Activated T-cell treated with anti-CD3 and anti-CD28 coated beads, Interleukin-2, amount 50 U/mL, for 1 hour (primary cell): ENCODE measurements around the gene ABTB1.

Source experiments
- DNase-seq: peaks from one replicate; pipeline ENCODE4 v3.0.0-alpha.2; 2020

The ABTB1 gene

DNA sequence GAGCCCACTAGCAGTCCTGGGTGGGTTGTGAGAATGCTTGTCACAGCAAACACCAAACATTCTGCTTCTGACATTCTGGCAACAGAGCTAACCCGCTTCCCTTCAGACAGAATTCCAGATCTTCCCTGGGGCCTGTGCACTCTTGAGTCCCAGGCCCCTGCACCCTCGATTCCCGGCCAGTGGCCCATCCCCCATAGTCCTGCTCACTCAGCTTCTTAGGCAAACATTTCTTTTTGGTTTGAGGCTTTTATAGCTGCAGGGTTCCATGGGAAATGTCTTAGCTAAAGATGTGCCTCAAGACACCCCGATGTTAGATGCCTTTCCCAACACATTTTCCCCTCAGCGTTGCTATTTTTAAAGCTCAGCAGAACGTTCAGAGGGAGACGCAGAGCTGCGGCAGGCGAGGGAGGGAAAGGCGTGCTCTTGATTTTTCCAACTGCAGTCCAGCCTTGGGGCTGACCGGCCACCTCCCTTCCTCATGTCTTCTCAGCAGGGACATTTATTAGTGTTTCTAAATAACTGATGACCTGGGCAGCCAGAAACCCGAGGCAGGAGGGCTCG, 35.2 kb downstream of the ABTB1 start:
- DNase-seq: no peak

DNA sequence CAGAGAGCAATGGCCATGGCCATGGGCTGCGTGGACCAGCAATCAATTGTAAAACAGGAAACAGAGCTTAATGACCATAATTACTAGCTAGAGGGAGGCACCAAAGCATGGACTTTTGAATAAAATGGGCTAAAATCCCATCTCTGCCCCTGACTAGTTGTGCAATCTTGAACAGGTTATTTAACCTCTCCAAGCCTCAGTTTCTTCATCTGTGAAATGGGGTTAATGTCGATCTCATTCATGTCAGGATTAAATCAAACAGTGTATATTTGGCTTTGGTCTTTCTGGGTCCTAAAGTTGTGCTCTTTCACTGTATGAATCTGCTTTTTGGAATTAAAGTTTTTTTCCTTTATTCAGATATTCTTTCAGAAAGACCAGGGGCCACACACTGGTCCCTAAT, 36.1 kb downstream of the ABTB1 start:
- no peak for DNase-seq

DNA sequence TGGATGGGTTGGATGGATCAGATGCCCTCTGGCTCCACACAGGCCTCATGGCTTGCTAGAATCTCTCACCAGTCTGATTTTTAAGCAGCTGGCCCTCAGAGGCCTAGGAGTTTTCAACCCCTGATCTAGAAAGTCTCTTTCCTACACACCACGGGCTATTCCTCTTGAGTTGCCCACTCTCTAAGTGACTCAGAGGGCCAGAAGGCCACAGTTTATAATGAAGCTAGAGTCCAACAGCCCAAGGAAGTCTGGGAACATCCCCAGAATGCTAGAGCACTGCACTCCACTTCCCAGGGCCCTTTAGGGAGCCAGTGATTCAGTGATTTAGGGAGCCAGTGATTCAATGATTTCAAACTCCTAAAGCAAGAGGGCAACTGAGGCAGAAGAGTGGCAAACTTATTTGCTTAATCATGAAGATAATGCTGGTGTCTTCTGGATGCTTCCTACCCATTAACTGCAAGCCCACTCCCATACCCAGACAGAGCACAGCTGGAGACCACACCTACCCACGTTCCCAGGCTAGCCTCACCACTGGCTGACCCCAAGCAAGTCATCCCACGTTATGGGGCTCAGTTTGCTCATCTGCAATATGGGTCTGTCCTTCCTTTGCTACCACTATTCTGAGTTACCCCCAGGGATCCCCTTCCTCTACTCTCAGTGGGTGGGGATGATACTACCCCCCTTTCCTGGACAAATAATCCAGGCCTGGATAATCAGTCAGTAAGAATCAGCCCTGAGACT, 36.7 kb downstream of the ABTB1 start:
- no peak for DNase-seq

DNA sequence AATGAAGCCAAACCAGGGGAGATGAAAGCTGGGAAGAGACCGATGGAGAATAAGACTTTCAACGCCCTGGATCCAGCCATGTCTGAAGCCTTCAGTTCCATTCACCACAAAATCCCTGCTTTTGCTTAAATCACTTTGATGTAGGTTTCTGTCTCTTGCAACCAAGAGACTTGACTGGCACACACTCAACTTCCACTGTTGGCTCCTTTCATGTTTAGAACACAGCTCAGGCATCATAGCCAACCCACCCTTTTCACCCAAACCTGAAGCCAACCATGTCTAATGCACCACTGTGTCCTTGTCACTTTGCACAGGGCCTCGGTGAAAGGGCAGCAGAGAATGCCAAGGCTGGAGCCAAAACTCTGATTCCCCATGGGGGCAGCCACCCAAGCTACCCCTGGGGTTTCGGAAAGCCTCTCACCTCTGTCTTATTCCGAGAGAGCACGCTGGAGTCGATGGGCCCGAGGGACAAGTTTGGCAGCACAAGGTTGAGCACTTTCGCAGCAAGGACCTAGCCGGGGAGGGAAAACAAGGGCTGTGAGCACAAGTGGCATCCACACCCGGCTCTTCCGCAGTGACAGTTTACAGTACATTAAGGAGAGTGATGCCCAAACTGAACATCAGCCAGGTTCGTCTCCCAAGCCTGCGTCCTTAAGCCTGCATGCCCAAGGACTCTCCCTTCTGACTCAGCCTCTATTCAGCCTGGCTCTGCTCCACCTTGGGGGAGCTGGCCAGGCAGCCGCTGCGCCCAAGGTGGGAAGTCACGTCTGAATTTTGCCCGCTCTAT, 37.6 kb downstream of the ABTB1 start:
- DNase-seq: no peak

DNA sequence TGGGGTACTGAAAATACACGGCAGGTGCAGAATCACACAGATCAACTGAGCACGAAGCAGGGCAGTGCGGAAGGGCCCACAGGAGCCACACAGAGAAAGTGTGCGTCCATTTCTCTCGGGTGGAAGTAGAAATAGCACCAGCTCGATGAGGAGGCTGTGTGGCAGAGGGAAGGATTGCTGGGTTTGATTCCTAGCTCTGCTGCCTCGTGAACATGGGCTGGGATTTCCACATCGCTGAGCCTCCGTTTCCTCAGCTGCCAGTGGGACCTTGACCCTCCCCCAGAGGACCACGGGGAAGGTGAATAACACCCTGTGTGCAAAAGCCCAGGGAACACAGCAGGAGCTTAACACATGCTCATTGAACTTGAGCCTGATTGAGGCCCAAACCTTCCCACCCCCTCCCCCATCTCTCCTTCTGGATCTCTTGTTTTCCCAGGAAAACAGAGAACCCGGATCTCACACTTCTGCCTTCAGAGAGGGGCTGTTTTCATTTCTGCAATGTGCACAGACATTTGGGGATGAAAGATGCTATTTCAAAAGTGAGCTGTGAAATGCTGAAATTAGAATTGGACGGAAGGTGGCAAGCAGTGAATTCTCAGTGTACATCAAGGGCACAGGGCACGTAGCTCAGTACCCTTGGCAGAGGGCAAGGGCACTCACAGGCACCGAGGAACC, 38.4 kb downstream of the ABTB1 start:
- DNase-seq: no peak

DNA sequence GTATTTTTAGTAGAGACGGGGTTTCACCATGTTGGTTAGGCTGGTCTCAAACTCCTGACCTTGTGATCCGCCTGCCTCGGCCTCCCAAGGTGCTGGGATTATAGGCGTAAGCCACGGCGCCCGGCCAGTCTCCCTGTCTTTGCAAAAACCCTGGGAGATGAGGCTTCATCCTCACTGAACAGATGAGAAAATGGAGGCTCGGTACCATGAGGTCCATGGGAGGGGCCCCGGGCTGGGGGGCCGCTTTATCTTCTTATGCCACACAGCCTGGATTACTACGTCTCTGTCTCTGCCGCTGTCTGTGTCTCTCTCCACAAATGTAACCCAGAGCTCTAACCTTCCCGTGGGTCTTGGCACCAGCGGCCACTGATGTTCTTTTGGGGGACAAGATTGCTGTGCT, 39.1 kb downstream of the ABTB1 start:
- DNase-seq: no peak

DNA sequence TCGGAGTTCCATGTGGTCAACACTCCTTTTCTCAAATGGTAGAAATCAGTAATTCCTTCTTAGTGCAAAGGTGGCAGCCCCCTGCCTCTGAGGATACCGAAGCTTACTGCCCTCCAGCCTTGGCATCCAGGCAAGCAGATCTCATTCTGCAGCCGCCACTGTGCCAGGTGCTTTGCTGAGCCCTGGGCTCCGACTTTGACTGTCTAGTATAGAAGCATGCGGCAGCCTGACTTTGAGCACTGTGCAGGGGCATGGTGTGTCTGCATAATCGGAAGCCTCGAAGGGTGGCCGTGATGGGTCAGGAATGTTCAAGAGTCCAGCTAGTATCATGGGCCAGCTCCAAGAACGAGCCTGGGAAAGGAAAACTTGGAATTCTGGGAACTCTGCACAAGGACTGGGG, 39.7 kb downstream of the ABTB1 start:
- DNase-seq: no peak

DNA sequence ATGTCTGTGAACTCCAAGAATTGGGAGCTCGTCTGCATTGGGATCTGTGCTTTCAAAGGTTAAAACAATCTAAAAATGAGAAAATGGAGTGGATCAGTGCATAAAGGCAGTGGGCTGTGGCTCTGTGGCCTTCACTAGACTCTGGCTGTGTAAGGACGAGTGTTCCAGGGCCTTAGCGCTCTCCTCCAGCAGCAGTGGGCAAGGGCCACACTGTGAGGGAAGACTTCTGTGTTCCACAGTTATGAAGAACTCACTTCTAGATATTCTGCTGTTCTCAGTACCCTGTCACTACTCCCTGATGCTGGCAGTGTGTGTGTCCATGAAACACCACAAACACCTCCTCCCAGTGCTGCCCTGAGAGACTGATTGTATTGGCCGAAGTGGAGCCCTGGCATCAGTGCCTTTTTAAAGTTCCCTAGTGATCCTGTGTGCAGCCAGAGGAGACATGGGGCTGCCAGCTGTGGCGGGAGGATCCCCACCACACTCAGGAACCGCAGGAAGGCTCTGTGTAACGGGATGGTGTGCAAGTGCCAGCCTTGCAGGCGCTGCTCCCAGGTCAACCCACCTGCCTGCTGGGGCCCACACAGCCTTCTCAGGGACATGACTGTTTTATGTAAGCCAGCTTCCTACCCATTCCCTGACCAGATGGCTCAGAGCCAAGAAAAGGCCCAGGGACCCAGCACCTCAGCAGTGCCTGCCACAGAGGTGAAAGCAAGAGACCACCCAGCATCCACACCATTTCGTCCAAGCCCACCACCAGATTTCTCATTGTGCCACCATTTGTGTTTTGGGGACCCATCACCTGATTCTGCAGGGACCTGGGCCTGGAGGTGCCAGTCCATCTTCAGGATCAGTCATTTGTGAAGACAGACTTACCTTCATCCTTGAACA, 40.4 kb downstream of the ABTB1 start:
- no peak for DNase-seq

DNA sequence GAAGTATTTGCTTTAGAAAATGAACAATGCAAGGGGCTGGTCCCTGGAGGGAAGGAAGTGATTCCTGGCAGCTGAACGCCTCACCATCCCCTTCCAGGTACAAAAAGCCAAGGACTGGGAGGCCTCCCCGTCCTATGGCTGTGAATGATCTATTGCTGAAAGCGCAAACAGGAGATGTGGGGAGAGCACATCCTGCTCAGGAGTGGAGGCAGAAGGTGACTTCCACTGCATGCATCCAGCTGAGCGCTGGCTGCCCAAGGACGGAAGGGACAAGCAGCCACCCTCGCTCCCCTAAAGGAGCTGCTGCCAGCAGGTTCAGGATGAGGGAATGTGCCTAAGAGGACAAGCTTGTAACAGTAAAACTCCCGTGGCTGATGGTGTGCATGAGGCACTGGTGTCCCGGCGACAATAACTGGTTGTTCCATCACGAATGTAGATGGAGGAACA, 41.4 kb downstream of the ABTB1 start:
- no peak for DNase-seq

DNA sequence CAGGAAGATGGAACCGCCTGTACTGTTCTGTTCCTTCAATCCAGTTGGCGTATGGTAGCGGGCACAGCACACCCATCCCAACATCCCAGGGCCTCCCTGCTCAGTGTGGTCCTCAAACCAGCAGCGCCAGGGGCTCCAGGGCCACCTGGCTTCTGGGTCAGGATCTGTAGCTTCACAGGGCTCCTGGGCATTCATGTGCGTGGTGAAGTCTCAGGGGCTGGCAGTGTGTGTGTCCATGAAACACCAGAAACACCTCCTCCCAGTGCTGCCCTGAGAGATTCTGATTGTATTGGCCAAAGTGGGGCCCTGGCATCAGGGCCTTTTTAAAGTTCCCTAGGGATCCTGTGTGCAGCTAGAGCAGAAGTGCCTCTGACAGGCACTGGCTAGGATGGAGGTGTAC, 42.1 kb downstream of the ABTB1 start:
- DNase-seq: no peak

DNA sequence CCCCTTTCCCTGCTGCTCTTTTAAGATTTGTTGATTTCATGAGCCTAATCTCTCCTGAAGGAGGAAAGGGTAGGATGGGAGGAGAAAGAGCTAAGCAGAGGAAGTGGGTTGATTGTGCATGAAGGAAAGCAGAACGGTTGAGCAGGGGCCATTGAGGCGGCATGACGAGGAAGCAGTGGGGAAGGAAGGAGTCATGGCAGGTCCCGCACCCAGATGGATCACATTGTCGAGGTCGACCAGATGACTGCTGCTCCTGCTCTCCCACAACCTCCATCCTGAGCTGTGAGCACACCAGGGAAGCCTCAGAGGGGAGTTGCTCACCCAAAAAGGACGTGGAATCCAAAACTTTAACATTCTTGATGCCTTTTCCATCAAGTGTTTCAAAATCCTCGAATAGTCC, 42.8 kb downstream of the ABTB1 start:
- no peak for DNase-seq

DNA sequence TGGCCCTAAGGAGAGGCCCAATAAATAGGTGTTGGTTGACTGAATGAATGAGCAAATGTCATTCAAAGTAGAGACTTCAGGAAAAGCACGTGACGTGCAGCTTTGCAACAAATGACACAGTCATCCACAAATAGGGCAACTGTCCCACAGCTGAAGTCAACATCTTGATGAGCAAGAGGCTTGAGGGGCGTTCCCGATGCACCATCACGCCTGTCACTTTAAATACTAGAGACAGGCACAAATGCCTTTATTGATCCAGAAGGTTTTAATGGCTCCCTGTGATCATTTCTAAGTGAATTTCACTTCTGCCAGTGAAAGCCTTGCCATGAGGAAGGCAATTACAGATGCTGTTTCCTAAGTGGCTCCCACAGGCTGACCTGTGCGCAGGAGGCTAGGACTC, 43.6 kb downstream of the ABTB1 start:
- no peak for DNase-seq

DNA sequence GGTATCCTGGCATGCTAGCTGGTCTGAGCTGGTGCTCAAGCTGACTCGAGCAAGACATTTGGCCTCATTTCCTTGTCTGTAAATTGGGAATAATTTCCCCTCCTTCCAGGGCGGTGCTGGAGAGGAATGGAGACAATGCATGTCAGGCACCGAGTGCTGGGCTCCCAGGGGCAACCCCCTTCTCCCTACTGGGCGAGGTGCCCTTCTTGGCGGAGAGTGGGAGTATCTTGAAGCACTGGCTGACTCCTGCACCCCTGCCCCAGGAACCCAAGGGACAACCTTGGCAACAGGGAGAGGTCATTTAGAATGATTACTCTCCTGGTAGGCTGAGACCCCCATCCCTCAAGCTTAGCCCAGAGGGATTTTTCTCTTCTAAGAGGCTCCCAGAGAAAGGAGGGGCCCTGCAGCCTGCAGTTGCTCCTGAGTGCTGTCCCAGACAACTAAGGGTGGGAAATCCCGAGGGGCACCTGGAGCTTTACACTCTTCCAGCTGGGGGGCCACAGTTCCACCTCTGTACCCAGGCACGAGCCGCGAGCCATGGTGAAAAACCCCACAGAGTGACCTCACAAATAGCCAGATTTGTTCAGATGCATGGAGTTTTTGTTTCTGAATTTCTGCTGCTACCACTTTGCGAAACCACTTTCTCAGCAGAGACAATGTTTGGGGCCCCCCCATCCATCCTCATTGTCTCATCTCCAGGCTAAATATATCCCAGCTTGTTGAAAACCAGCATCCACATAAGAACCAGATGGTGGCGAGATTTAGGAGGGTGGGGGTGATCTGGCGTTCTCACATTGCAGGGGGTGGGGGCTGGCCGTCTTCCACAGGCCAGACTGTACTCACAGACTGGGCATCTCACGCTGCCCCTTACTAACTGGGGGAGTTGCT, 44.8 kb downstream of the ABTB1 start:
- no peak for DNase-seq

DNA sequence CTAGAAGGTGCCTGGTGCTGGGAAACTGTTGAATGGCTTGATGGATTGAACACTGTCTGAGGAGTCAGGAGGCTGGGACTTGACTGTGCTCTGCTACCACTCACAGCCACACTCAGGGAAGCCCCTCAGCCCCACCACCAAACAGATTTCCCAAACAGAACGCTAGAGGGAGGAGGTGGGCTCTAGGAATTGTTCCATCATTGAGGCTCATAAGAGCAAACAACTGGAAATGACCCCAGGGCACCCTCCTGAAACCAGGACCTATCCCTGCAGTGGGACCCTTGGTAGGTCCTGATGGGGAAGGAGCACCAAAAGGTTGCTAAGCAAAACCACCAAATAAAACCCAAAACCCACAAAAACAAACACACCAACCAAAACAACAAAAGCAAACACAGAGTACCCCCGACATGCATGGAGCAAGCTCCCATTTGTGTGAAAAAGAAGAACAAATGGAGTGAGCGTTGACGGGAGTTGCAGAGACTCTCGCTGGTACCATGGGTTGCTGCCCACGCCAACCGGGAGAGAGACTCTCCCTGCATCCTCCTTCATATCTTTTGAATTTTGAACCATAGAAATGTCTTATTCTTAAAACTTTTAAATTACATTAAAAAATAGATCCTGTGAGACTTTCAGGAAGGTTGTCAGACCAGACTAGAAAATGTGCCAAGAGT, 45.6 kb downstream of the ABTB1 start:
- no peak for DNase-seq

DNA sequence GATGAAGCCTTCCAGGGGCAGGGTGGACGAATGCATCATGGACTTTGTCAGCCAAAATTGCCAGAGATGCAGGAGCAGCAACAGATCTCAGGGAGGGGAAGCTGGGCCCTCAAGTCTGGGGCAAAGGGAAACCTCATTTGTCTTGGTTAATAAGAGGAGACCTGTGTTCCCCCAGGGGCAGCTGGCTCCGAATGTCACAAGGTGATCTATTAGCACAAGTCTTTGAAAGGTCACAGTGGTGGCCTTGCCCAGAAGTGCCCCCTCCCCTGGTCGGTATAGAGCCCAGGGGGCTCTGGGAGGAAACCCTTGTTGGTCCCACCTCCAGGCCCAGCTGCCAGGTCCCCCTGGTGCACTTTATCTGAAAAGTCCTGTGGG, 46.2 kb downstream of the ABTB1 start:
- DNase-seq: no peak

DNA sequence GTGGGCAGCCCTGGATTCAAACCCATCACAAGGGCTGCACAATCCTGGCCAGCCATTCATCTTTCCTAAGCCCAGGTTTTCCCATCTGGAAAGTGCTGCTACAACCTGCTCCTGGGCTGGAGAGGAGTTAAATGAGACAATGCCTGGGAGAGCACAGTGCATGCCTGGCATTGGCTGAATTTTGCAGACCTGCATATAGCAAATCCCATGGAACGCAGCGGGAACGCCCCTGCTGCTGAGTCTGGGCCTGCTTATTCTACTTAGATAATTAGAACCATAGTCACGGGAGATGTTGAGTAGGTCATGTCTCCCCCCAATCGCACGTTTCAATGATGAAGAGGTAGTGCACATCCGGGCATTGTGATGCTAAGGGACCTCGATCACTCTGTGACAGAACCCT, 46.6 kb downstream of the ABTB1 start:
- no peak for DNase-seq

DNA sequence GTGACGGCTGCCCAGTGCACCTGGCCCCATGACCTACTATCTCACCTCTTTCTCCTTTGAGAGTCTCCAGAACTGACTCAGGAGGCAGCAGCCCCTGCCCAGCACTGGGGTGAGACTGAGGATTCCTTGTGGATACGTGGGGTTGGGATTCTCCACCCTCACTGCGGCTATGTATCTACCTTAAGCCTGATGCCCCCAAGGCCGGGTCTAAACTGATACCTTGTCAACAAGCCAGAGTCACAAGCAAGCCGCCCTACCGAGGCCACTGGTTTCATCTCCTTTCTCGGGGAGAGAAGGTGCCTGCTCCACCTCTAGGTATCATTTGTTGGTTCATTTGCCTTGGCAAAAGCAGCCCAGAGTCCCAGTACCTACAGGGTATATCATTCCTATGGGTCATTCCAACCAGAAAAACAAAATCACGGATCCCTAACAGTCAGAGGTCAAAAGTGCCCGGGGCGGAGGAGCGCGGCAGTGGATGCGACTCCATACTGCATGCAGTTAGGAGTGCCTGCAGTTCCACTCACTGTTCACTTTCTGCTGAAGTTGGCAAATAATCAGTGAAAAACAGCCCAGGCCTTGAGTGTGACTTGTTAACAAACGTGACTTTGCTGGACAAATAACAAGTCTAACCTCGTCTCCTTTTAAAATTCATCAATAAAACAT, 47.5 kb downstream of the ABTB1 start:
- DNase-seq: no peak

DNA sequence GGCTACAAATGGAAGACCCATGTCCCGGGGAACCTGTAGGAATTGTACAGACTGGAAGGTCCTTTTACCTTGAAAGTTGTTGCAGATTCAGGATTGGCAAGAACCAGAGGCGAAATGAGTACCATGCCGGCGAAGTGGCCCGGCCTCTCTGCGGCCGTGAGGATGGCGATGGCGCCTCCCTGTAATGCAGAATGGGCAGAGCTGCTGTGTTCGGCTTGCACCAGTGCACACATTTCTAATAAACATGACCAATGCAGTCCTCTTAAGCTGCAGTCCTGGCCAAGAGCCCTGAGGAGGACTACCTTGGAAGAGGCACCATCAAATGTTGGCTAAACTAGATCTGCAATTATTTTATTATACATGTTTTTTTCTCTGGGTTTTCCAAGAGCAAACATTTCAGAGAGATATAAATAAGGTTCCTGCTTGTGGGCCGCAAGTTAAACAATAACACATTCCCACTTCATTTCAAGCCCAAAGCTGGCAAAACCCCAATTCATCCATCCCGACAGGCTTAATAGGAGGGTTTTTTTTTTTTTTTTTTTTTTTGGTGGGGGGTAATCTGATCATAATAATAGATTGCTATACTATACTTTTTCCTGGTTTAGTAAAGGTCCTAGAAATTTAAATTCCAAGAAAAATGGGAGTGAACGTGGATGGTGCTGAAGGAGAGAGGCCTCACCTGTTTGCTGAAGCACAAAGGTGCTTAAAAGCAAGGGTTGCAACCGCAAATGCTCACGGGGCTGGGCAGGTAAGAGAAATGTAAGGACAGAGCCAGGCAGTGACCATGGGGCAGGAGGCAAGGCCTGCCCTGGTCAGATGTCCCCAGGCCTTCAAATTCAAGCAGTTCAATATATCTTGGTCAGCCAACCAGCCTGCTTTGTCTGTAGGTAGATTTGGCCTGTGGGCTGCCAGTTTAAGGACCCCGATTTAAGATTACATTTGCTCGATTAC, 48.5 kb downstream of the ABTB1 start:
- DNase-seq: no peak

DNA sequence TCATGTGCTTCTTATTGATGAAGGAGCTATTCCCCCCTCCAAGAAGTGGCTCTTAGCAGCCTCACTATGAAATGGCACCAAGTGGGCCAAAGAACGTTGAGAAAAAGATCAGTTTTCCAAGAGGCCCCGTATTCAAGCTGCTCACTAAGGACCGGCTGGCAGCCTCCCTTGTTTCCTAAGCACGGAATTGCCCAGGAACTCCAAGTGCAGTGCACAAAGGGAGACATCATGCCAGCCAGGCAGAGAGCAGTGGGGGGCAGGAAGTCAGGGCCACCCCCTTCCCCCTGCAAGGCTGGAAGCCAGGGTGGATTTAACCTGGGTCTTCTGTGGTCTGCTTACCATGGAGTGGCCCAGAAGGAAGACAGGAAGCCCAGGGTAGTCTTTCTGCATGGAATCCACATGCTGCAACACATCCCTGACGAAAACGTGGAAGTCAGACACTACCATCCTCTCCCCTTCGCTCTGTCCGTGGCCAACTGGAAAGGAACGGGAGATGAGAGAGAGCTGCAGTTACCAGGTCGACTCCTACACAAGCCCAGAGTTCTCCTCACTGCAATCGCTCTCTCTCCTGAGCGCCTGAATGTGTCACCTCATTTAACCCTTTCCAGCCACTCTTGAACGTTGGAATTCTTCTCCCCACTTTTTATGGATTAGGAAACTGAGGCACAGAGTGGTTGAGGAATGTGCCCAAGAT, 49.5 kb downstream of the ABTB1 start:
- no peak for DNase-seq
